WTC11 (cell line): Measurements from ENCODE around the gene SPACA5.

Experiments used
- TP53 ChIP-seq: sonication (generic); formaldehyde crosslinking; IDR thresholded peaks from 2 replicates; pipeline ENCODE4 v1.8.1; 2023; ENCODE audit warnings: mild to moderate bottlenecking, missing genetic modification reagents
- ZNF423 ChIP-seq: fragments of 250-450 bp; sonication (Bioruptor Pico); IDR thresholded peaks from 2 replicates; pipeline ENCODE4 v2.1.2; 2022; ENCODE audit warnings: mild to moderate bottlenecking, moderate library complexity
- TF ChIP-seq, protein P1 (sequence below): sonication (generic); formaldehyde crosslinking; IDR thresholded peaks from 2 replicates; pipeline ENCODE4 v1.8.0; 2022; ENCODE audit warnings: mild to moderate bottlenecking, missing genetic modification reagents
- TF ChIP-seq, protein P2 (sequence below): sonication (generic); formaldehyde crosslinking; IDR thresholded peaks from 2 replicates; pipeline ENCODE4 v1.8.0; 2023; ENCODE audit warnings: mild to moderate bottlenecking, missing genetic modification reagents
- TF ChIP-seq, protein P3 (sequence below): fragments of 200-600 bp; IDR thresholded peaks from 2 replicates; pipeline ENCODE4 v1.8.0; 2022; ENCODE audit warnings: antibody characterized with exemption
- TF ChIP-seq, protein P4 (sequence below): sonication (generic); formaldehyde crosslinking; IDR thresholded peaks from 2 replicates; pipeline ENCODE4 v1.8.0; 2022; ENCODE audit warnings: mild to moderate bottlenecking, missing genetic modification reagents
- TF ChIP-seq, protein P5 (sequence below): sonication (generic); formaldehyde crosslinking; IDR thresholded peaks from 2 replicates; pipeline ENCODE4 v1.8.0; 2022; ENCODE audit warnings: mild to moderate bottlenecking, missing genetic modification reagents
- TF ChIP-seq, protein P6 (sequence below): sonication (generic); formaldehyde crosslinking; IDR thresholded peaks from 2 replicates; pipeline ENCODE4 v1.8.0; 2023; ENCODE audit warnings: missing genetic modification reagents, mild to moderate bottlenecking, borderline replicate concordance

DNA sequence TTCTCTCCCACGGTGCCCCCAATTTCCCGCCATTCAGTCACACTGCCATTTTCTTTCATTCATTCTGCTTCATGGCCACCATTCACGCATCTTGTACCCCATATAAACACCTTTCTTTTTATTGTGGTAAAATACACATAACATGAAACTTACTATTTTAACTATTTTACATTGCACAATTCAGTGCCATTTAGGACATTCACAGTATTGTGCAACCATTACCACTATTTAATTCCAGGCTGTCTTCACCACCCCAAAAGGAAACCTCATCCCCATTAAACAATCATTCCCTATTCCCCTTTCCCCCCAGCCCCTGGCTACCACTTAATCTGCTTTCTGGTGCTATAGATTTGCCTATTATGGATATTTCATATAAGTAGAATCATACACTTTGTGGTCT lies 15.9 kb downstream of the SPACA5 start:
- no peak for TF ChIP-seq ZNF423
- TF ChIP-seq, protein P1, sequence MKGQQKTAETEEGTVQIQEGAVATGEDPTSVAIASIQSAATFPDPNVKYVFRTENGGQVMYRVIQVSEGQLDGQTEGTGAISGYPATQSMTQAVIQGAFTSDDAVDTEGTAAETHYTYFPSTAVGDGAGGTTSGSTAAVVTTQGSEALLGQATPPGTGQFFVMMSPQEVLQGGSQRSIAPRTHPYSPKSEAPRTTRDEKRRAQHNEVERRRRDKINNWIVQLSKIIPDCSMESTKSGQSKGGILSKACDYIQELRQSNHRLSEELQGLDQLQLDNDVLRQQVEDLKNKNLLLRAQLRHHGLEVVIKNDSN (CRISPR knock-in tag), result no peak
- TF ChIP-seq, protein P2, sequence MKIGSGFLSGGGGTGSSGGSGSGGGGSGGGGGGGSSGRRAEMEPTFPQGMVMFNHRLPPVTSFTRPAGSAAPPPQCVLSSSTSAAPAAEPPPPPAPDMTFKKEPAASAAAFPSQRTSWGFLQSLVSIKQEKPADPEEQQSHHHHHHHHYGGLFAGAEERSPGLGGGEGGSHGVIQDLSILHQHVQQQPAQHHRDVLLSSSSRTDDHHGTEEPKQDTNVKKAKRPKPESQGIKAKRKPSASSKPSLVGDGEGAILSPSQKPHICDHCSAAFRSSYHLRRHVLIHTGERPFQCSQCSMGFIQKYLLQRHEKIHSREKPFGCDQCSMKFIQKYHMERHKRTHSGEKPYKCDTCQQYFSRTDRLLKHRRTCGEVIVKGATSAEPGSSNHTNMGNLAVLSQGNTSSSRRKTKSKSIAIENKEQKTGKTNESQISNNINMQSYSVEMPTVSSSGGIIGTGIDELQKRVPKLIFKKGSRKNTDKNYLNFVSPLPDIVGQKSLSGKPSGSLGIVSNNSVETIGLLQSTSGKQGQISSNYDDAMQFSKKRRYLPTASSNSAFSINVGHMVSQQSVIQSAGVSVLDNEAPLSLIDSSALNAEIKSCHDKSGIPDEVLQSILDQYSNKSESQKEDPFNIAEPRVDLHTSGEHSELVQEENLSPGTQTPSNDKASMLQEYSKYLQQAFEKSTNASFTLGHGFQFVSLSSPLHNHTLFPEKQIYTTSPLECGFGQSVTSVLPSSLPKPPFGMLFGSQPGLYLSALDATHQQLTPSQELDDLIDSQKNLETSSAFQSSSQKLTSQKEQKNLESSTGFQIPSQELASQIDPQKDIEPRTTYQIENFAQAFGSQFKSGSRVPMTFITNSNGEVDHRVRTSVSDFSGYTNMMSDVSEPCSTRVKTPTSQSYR, result no peak
- TF ChIP-seq, protein P3, sequence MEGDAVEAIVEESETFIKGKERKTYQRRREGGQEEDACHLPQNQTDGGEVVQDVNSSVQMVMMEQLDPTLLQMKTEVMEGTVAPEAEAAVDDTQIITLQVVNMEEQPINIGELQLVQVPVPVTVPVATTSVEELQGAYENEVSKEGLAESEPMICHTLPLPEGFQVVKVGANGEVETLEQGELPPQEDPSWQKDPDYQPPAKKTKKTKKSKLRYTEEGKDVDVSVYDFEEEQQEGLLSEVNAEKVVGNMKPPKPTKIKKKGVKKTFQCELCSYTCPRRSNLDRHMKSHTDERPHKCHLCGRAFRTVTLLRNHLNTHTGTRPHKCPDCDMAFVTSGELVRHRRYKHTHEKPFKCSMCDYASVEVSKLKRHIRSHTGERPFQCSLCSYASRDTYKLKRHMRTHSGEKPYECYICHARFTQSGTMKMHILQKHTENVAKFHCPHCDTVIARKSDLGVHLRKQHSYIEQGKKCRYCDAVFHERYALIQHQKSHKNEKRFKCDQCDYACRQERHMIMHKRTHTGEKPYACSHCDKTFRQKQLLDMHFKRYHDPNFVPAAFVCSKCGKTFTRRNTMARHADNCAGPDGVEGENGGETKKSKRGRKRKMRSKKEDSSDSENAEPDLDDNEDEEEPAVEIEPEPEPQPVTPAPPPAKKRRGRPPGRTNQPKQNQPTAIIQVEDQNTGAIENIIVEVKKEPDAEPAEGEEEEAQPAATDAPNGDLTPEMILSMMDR, result no peak
- TF ChIP-seq TP53 (CRISPR knock-in tag), result no peak
- TF ChIP-seq, protein P4, sequence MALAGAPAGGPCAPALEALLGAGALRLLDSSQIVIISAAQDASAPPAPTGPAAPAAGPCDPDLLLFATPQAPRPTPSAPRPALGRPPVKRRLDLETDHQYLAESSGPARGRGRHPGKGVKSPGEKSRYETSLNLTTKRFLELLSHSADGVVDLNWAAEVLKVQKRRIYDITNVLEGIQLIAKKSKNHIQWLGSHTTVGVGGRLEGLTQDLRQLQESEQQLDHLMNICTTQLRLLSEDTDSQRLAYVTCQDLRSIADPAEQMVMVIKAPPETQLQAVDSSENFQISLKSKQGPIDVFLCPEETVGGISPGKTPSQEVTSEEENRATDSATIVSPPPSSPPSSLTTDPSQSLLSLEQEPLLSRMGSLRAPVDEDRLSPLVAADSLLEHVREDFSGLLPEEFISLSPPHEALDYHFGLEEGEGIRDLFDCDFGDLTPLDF (CRISPR knock-in tag), result no peak
- TF ChIP-seq, protein P5, sequence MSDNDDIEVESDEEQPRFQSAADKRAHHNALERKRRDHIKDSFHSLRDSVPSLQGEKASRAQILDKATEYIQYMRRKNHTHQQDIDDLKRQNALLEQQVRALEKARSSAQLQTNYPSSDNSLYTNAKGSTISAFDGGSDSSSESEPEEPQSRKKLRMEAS (CRISPR knock-in tag), result no peak
- TF ChIP-seq, protein P6, sequence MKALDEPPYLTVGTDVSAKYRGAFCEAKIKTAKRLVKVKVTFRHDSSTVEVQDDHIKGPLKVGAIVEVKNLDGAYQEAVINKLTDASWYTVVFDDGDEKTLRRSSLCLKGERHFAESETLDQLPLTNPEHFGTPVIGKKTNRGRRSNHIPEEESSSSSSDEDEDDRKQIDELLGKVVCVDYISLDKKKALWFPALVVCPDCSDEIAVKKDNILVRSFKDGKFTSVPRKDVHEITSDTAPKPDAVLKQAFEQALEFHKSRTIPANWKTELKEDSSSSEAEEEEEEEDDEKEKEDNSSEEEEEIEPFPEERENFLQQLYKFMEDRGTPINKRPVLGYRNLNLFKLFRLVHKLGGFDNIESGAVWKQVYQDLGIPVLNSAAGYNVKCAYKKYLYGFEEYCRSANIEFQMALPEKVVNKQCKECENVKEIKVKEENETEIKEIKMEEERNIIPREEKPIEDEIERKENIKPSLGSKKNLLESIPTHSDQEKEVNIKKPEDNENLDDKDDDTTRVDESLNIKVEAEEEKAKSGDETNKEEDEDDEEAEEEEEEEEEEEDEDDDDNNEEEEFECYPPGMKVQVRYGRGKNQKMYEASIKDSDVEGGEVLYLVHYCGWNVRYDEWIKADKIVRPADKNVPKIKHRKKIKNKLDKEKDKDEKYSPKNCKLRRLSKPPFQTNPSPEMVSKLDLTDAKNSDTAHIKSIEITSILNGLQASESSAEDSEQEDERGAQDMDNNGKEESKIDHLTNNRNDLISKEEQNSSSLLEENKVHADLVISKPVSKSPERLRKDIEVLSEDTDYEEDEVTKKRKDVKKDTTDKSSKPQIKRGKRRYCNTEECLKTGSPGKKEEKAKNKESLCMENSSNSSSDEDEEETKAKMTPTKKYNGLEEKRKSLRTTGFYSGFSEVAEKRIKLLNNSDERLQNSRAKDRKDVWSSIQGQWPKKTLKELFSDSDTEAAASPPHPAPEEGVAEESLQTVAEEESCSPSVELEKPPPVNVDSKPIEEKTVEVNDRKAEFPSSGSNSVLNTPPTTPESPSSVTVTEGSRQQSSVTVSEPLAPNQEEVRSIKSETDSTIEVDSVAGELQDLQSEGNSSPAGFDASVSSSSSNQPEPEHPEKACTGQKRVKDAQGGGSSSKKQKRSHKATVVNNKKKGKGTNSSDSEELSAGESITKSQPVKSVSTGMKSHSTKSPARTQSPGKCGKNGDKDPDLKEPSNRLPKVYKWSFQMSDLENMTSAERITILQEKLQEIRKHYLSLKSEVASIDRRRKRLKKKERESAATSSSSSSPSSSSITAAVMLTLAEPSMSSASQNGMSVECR, result no peak
